HG03571 (cell line): ENCODE measurements around the gene GOLGA8N.
A peak's percentile ranks its signal among the peaks of the same experiment; 100 is the strongest.
"Not testable (repeated sequence)": the region's sequence is repeated elsewhere in the genome, so short reads cannot be mapped to it uniquely, and the experiment has no call there.

ENCODE experiments used
- ATAC-seq: cut with Tn5 transposase; IDR thresholded peaks from one replicate; pipeline ENCODE4 v1.9.1; 2021; ENCODE audit not compliant: unreplicated experiment

The GOLGA8N gene

GRCh38 chr15:32593151-32593550 is at the start of gene GOLGA8N:
GOLGA8N (plus strand) TSS chr15:32593456.
- not testable (repeated sequence) for ATAC-seq

GRCh38 chr15:32543456-32543855 is 49.8 kb upstream of the GOLGA8N start:
- ATAC-seq = not testable (repeated sequence)

GRCh38 chr15:32545129-32545528 is 48.1 kb upstream of the GOLGA8N start:
- ATAC-seq = not testable (repeated sequence)

GRCh38 chr15:32554587-32554986 is 38.7 kb upstream of the GOLGA8N start:
- ATAC-seq = not testable (repeated sequence)

- ATAC-seq = not testable (repeated sequence)
Observed at GRCh38 chr15:32562198-32562597, 31.1 kb upstream of the GOLGA8N start.

- not testable (repeated sequence) for ATAC-seq
Observed at GRCh38 chr15:32568988-32569387, 24.3 kb upstream of the GOLGA8N start.

GRCh38 chr15:32578482-32578881 is 14.8 kb upstream of the GOLGA8N start:
- not testable (repeated sequence) for ATAC-seq

- not testable (repeated sequence) for ATAC-seq
Observed at GRCh38 chr15:32585844-32586243, 7.4 kb upstream of the GOLGA8N start.

GRCh38 chr15:32609518-32609917 is 16.3 kb downstream of the GOLGA8N start:
- not testable (repeated sequence) for ATAC-seq

- ATAC-seq = not testable (repeated sequence)
Observed at GRCh38 chr15:32610719-32611118, 17.5 kb downstream of the GOLGA8N start.

- peak; percentile 29 for ATAC-seq
Observed at GRCh38 chr15:32614712-32615050, 21.4 kb downstream of the GOLGA8N start.

- peak; percentile 66 for ATAC-seq
Observed at GRCh38 chr15:32615051-32615870, 22.0 kb downstream of the GOLGA8N start, which contains the start of gene ARHGAP11A. ARHGAP11A (plus strand) TSS chr15:32615504; CDS start chr15:32616212, 708 bp downstream.

- peak; percentile 15 for ATAC-seq
Observed at GRCh38 chr15:32615871-32616426, 22.7 kb downstream of the GOLGA8N start.

- no peak for ATAC-seq
Observed at GRCh38 chr15:32636410-32636809, 43.2 kb downstream of the GOLGA8N start.

GRCh38 chr15:32636908-32637567 is 43.8 kb downstream of the GOLGA8N start:
- no peak for ATAC-seq

- ATAC-seq = no peak
Observed at GRCh38 chr15:32637704-32638103, 44.4 kb downstream of the GOLGA8N start.

- no peak for ATAC-seq
Observed at GRCh38 chr15:32641517-32642059, 48.3 kb downstream of the GOLGA8N start, which contains the start of gene SCG5. SCG5 (plus strand) TSS chr15:32641710; CDS start chr15:32643593, 1,883 bp downstream.

GRCh38 chr15:32642667-32643435 is 49.6 kb downstream of the GOLGA8N start:
- no peak for ATAC-seq

GRCh38 chr15:32643907-32644445 is 50.7 kb downstream of the GOLGA8N start:
- no peak for ATAC-seq

- no peak for ATAC-seq
Observed at GRCh38 chr15:32646291-32646690, 53.0 kb downstream of the GOLGA8N start.
